Eye (tissue), 1 donor: ENCODE results near the gene PPP1R11.
"Not testable (repeated sequence)": the region's sequence is repeated elsewhere in the genome, so short reads cannot be mapped to it uniquely, and the experiment has no call there.

ENCODE experiments used
- DNase-seq: peaks from one replicate; pipeline ENCODE4 v3.0.0-alpha.2; 2015

The PPP1R11 gene, protein sequence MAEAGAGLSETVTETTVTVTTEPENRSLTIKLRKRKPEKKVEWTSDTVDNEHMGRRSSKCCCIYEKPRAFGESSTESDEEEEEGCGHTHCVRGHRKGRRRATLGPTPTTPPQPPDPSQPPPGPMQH

DNA sequence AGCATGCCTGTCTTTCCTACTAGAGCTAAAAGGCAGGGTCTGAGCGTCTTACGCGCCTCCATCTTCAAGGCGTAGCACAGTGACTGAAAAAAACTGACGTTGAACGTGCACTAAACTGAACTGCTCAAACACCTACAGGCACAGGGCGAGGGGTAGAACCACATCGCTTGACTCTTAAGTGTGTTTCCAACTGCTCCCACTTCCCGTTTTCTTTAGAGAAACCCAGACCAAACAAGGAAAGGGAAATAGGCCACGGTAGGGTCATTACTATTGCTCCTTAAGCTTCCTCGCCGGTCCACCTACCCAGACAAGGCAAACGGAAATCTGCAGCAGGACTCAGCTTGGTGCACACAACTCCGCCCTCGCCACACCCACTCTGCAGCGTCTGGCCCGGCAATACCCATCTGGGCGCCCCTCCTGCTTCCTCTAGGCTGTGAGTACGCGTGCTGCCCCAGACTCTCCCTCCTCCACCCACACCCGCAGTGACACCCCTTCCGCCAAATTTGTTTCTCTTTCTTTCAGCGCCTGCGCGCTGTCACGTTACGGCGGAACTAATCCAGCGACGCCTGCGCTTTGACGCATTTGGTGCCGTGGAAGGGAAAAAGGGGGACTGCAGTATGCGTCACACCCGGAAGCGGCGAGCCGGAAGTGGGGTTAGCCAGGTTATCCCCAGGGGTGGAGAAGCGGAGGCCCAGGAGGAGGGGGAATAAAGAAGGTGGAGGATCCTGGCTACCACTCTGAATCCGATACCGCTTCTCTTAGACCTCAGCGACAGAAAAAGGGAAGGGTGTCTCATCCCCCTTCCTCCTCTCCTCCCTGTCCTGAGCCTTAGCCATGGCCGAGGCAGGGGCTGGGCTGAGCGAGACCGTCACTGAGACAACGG lies at the start of gene PPP1R11:
Gene PPP1R11 (plus strand): TSS at position 622 of the 883 bp plus-strand sequence. CDS start 213 bp downstream, at position 835.
- DNase-seq: peak; percentile 100

GRCh38 chr6:30019819-30020218 lies 47.2 kb upstream of the PPP1R11 start:
- no peak for DNase-seq

DNA sequence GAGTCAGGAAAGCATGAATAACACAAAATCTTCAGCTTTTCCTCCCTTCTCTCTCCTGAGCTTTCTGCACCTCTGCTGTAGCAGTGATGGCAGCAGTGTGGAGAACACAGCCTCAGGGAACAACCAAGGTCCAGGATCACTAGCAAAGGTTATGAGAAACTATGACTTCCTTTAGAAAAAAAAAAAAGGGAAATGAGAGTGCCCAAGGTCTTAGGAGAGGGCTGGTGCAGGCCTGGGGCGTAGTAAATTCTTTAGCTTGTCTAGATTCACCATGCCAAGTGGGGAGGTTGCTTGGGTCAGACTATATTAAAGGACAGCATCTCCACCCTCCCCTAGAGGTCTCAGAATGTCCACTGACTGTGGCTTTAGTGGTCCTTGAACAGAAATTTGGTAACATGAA lies 46.4 kb upstream of the PPP1R11 start:
- DNase-seq: no peak

DNA sequence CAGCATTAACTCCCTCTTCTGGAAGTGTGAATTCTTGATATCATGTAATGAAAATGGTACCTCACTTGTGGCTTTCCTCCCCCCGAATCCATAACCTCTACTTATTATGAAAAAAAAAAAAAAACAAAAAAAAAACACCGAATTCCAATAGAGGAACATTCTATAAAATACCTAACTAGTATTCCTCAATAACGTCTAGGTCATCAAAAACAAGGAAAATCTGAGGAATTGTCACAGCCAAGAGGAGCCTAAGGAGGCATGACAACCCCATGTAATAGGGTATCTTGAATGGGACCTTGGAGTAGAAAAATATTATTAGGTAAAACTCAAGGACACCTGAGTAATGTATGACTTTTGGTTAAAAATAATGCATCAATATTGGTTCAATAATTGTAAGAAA lies 44.8 kb upstream of the PPP1R11 start:
- DNase-seq: no peak

DNA sequence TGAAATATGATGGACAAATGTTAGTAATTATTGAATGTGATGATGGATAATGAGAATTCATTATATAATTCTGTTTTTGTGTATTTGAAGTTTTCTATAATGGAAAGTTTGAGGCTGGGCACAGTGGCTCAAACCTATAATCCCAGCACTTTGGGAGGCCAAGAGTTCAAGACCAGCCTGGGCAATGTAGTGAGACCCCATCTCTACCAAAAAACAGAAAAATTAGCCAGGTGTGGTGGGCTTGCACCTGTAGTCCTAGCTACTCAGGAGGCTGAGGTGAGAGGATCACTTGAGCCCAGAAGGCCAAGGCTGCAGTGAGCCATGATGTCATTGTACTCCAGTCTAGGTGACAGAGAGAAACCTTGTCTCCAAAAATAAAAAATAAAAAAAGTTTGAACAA lies 44.3 kb upstream of the PPP1R11 start:
- not testable (repeated sequence) for DNase-seq

DNA sequence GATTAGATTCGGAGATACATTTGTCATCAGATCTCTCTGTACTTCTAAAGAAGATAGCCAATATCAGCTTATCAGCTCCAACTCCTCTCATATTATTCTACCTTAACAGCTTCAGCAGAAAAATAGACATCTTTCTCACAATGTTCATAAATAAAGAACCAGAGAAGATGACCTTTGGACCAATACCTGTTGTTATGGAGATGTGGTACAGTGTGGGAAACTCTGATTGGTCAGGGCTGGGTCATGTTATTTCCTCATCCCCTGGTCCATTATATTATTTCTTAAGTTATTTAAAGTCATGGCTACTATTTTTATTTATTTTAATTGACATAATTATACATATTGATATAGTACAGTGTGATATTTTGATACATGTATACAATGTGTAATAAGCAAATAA lies 41.8 kb upstream of the PPP1R11 start:
- DNase-seq: no peak

GRCh38 chr6:30029588-30029987 lies 37.4 kb upstream of the PPP1R11 start:
- no peak for DNase-seq

DNA sequence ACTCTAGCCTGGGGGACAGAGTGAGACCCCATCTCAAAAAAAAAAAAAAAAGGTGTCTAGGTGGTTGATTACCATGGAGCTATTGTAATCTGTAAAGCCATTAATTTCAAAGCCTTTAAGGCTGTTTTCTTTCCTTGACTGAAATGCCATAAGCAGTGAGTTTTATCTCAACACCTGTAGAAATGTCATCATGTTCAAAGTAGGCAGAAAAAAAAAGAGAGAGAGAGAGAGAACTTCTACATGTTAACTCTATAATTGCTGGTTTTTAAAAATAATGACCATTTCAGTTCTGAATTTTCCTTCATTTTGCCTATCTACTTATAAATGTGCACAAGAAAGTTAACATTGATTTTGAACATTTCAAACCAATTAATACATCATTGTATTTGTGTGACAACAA lies 35.6 kb upstream of the PPP1R11 start:
- DNase-seq: no peak

DNA sequence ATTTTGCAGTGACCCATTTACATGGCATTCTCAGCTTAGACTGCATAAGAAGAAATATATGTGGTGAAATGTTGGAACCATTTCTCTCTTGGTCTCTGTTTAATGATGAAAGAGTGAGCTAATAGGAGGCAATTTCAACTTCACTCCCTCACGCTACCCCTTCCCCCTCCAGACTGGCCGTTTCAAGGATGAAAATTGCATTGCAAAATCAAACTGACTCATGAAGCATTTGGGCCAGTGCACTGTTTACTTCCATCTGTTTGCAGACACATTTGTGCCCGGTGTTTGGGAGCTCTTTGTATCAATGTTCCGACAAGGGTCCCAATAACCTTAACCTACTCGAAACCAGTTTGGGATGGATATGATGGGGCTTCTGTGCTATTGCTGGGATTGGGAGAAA lies 33.6 kb upstream of the PPP1R11 start:
- DNase-seq: not testable (repeated sequence)

DNA sequence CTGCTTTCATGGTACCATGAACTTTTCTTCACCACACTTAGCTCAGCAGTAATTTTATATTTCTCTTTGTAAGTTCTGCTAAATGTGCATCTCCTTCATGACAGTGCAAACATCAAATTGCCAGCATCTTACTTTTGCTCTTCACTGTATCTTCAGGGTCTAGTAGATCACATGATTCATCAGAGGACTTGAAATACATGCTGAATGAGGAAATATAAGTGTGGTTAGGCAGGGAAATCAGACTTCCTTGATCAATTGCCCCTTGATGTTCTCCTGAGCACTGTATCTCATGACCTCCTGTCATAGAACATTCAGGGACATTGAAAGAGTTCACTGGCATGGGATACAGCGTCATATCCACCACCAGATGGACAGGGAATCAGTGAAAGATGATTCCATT lies 31.2 kb upstream of the PPP1R11 start:
- DNase-seq: no peak

DNA sequence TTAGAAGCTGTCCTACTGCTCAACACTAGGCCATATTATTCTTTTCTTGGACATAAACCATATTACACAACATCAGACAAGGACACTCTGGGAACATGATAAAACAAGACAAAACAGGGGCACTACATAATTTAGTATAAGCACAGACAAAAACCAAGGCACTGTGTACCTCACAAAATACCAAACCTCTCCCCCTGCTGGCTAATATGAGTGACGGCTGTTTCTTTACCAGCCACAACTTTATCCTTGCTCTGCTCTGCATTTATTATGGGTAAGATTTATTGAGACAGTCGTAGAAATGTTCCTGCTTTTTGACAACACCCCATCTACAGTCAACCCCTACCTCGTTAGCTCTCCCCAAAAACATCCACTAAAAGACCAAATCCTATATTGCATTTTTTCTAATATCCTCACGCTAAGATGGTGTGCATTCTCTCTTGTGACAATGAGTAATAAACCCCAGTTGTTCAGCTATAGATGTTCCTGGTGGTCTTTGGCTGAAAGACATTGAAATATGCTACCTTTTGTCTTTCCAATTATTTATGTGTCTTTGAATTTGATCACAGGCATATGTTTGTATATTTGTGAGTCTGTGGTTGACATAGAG lies 29.7 kb upstream of the PPP1R11 start:
- peak; percentile 5 for DNase-seq

- no peak for DNase-seq
Measured at GRCh38 chr6:30041221-30041620, 25.8 kb upstream of the PPP1R11 start.

- no peak for DNase-seq
Measured at GRCh38 chr6:30041821-30042220, 25.2 kb upstream of the PPP1R11 start.

- DNase-seq: no peak
Measured at GRCh38 chr6:30042476-30042875, 24.5 kb upstream of the PPP1R11 start.

DNA sequence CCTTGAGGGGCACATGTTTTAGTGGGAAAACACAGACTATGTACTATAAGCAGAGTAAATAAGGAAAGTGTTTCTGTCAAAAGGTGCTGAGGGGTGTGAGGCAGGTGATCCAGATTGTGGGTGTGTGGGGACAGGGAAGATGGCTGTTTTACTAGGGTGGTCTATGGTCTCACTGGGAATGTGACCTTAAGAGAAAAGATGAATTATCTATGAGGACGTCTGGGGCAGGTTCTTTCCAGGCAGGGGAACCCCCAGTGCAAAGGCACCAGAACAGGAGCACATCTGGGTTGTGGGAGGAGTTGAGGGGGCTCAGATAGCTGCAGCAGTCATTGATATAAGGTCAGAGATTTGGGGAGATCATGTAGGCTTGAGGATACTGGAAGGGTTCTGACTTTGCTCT lies 24.1 kb upstream of the PPP1R11 start:
- no peak for DNase-seq

- DNase-seq: no peak
Measured at GRCh38 chr6:30043744-30044143, 23.3 kb upstream of the PPP1R11 start.

DNA sequence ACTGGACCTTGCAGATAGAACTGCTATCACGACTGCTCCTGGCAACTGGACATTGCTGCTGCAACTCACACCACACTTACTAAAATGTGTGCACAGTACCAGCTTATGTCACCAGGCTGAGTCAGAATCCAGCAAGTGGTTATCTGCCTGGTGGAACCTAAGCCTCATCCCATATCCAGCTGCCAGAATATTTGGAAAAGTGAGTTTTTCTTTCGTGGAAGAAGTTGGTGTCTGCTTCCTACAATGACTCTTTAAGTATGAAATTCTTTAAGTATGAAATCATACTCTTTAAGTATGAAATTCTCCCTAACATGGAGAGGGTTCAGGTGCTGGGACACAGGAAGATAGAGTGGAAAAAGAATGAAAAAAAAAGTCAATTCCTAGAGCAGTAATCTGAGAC lies 22.4 kb upstream of the PPP1R11 start:
- DNase-seq: no peak

DNA sequence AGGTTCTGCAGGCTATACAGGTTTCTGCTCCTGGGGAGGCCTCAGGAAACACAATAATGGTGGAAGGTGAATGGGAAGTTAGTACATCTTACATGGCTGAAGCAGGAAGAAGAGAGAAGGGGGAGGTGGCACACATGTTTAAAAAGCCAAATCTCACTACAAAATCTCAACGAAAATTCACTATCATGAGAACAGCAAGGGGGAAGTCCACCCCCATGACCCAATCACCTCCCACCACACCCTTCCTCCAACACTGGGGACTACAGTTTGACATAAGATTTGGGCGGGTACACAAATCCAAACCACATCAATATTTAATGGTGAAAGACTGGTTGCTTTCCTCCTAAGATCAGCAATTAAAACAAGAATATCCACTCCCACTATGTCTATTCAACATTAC lies 19.8 kb upstream of the PPP1R11 start:
- no peak for DNase-seq

DNA sequence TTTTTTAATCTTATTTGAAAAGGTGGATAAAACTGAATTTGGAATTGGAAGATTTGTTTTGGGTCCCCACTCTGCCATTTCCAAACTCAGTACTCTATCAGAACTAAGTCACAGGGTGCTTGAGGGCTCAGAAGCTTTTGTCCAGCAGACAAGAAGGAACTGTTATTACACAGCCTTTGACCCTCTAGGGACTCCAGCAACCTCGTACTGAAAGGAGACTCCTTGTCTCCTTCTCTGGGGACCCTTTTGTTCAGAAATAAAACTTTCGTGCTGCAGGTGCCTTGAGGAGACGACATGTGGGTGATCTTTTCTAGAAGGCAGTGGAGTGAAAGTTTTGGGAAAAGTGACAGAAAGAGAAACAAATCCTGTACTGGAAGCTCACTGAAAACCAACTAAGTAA lies 13.3 kb upstream of the PPP1R11 start:
- DNase-seq: no peak

GRCh38 chr6:30055513-30055912 lies 11.5 kb upstream of the PPP1R11 start:
- no peak for DNase-seq

GRCh38 chr6:30060606-30061091 lies 6.3 kb upstream of the PPP1R11 start:
- DNase-seq: peak; percentile 86

DNA sequence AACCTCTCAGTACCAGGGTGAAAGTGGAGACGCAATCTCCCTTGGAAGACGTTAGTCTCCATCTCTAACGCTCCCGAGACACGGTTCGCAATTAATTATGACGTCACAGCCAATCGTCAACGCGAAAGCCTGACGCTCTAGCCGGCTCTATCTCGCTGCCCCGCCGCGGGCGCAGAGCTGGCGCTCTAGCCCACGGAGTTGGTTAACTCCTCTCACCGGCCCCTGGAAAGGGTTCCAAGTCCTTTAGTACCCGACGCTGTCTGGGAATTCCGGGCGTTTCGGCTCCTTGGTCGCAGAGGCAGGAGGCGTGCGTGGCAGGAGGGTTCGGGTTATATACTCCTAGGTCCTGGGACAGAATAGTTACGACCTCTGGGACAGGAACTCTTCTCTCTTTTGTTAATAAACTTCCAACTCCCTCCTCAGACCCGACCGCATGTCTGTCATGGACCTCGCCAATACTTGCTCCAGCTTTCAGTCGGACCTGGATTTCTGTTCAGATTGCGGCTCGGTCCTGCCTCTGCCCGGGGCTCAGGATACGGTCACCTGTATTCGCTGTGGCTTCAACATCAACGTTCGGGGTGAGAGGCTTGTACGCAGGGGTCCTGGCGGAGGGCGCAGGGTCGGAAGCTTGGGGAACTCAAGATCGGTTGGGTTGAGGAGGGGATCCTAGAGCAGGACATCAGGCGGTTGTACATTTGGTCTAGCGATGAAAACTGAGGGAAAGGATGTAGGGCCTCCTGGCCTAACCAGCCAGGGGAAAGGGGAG lies 5.7 kb upstream of the PPP1R11 start, which contains the start of gene POLR1H:
Gene POLR1H (plus strand): TSS at position 174 of the 766 bp plus-strand sequence. CDS start 260 bp downstream, at position 434.
- peak; percentile 99 for DNase-seq

DNA sequence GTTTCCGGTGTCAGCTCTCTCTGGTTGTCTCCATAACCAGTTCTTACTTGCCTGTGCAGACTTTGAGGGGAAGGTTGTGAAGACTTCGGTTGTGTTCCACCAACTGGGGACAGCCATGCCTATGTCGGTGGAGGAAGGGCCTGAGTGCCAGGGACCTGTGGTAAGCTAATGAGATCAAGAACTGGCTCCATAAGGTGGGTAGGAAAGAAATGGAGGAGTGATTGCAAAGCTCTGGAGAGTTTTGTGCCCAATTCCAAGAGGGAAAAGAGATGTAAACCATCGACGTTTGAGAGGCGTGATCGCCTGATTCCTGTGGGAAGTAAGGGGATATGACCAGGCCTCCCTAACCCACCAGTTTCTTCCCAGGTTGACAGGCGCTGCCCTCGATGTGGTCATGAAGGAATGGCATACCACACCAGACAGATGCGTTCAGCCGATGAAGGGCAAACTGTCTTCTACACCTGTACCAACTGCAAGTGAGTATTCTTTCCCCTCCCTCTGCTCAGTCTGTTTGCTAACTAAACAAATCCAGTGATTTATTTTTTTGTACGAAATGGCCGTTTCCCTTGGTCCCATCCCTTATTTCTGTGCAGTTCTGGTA lies 5.0 kb upstream of the PPP1R11 start:
- DNase-seq: no peak
